ENCODE measurements around the gene KSR1. TPM values are rescaled to one million over a fixed set of nuclear protein-coding genes. Genes with fewer than 3 reads are reported as not detected.

The KSR1 gene
- total and polyA plus RNA-seq, 9 of the 15 experiments (the other 6 are each of a cell fraction or from before 2014, with no cell fraction given): 1.4 to 51.7 (median 18.4) TPM

GRCh38 chr17:27562777-27563455, 106.7 kb downstream of the KSR1 start:
- FAIRE-seq: no peak
- BruUV-seq (replicated peaks): no TSS peak
- no peaks in the 10 kb centered on the region for H3K27me3 ChIP-seq (ENCODE audit: control insufficient read depth in 2 of 2, insufficient read depth in 2 of 2, low read length in 2 of 2)
- peaks cover 4% of the 10 kb centered on the region for H3K9me3 ChIP-seq (replicated peaks; ENCODE audit: control insufficient read depth, insufficient read depth, low read depth, low read length)
- H3K4me1 ChIP-seq (replicated peaks in 1 of 2; ENCODE audit: control insufficient read depth in 2 of 2, insufficient read depth in 2 of 2, low read length in 2 of 2): peaks cover 22 to 27% of the 10 kb centered on the region in 2 experiments
- WGBS (ENCODE audit: insufficient coverage, low coverage, missing lambda C conversion rate): 83% methylated on average over 8 of the region's 8 CpGs
- no peak overlapping the region for H3K4me3 ChIP-seq
- in situ Hi-C loops (cut with MboI): no loop called here
- intact Hi-C loops (cut with micrococcal nuclease): no loop called here
- no peak overlapping the region for H3K4me2 ChIP-seq (ENCODE audit: insufficient read depth, low read length)
- ChIA-PET CTCF (ENCODE audit: low intra/inter-chr PET ratio) (no interaction called here), POLR2A (interaction anchor here (0.5 to 1.8 kb wide), 3 partner anchors 12 to 1014 kb away, joined by 3 to 10 read pairs (median 5); partner anchors contain the start of gene ALDOC)
- H3K9ac ChIP-seq (ENCODE audit: insufficient read depth in 1 of 2, low read depth in 2 of 2, low read length in 2 of 2): no peak overlapping the region
- H3K36me3 ChIP-seq (ENCODE audit: control insufficient read depth, insufficient read depth, low read length): peaks cover 43% of the 10 kb centered on the region; the same call in 2 of the 3 replicates
- no peak for DNase-seq (ENCODE audit: extremely low read depth in 1 of 4, low spot score in 3 of 4)
- TF ChIP-seq MED1 (CRISPR knock-in tag; IDR thresholded peaks at IDR 0.05; ENCODE audit: borderline replicate concordance) (no peak), CREBBP (IDR thresholded peaks at IDR 0.05; ENCODE audit: low read depth, low read length) (no peak), BHLHE40 (IDR thresholded peaks at IDR 0.05; ENCODE audit: low read length) (no peak), SMARCC2 (IDR thresholded peaks at IDR 0.05; ENCODE audit: low read depth) (no peak), POLR3G (IDR thresholded peaks at IDR 0.05; ENCODE audit: extremely low read depth, insufficient read length, insufficient replicate concordance) (no peak), GABPB2 (CRISPR knock-in tag; conservative IDR thresholded peaks at IDR 0.05) (no peak), TBL1XR1 (IDR thresholded peaks at IDR 0.05; ENCODE audit: low read length in 2 of 2) (no peak), GTF2B (IDR thresholded peaks at IDR 0.05; ENCODE audit: extremely low read depth, insufficient read length) (no peak), ZNF121 (CRISPR knock-in tag; conservative IDR thresholded peaks at IDR 0.05) (no peak), MCM5 (IDR thresholded peaks at IDR 0.05; ENCODE audit: low read depth) (no peak), CBX2 (IDR thresholded peaks at IDR 0.05; ENCODE audit: insufficient read depth, low read length, poor library complexity, severe bottlenecking) (no peak), RNF2 (IDR thresholded peaks at IDR 0.05) (no peak), NUFIP1 (IDR thresholded peaks at IDR 0.05; ENCODE audit: partially characterized antibody) (no peak), ZNF143 (CRISPR knock-in tag; IDR thresholded peaks at IDR 0.05) (no peak)
- TF ChIP-seq, protein P1, sequence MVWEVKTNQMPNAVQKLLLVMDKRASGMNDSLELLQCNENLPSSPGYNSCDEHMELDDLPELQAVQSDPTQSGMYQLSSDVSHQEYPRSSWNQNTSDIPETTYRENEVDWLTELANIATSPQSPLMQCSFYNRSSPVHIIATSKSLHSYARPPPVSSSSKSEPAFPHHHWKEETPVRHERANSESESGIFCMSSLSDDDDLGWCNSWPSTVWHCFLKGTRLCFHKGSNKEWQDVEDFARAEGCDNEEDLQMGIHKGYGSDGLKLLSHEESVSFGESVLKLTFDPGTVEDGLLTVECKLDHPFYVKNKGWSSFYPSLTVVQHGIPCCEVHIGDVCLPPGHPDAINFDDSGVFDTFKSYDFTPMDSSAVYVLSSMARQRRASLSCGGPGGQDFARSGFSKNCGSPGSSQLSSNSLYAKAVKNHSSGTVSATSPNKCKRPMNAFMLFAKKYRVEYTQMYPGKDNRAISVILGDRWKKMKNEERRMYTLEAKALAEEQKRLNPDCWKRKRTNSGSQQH (CRISPR knock-in tag; IDR thresholded peaks at IDR 0.05): no peak
- H3K9me1 ChIP-seq (ENCODE audit: control insufficient read depth, insufficient read depth, low read length): no peaks in the 10 kb centered on the region
- H4K20me1 ChIP-seq (replicated peaks; ENCODE audit: control insufficient read depth, insufficient read depth, low read length): no peaks in the 10 kb centered on the region
- ATAC-seq: no peak
- H3K27ac ChIP-seq (ENCODE audit: extremely low read depth, low read depth, low read length): no peak overlapping the region
- H3K79me2 ChIP-seq (ENCODE audit: control insufficient read depth, insufficient read depth, low read length): peaks cover 16% of the 10 kb centered on the region
- no peak overlapping the region for H2AFZ ChIP-seq (ENCODE audit: low read depth, low read length)
